ENCODE data around the gene KCNC1.

GRCh38 chr11:17771415-17771814 is 36.8 kb downstream of the KCNC1 start:
- no peak for TF ChIP-seq CTCF (conservative IDR thresholded peaks at IDR 0.05; ENCODE audit: low read depth, low read length)
- no peak for TF ChIP-seq RFX5 (IDR thresholded peaks at IDR 0.05; ENCODE audit: low read depth, low read length)
- TF ChIP-seq POLR2A (IDR thresholded peaks at IDR 0.05; ENCODE audit: low read depth, low read length), result no peak
- TF ChIP-seq BHLHE40 (IDR thresholded peaks at IDR 0.05; ENCODE audit: low read depth, low read length), result no peak
